AG04449 (cell line): Measurements from ENCODE around the gene MAPK8IP3.

Experiments
- CTCF ChIA-PET: fragments of 350-600 bp; formaldehyde crosslinking; extraction: SDS; loops from one replicate; lab custom pipeline; 2021; ENCODE audit warnings: antibody characterized with exemption; lab: Yijun Ruan, JAX
- POLR2A ChIA-PET: fragments of 400-600, 350-600 bp; formaldehyde crosslinking; extraction: SDS; loops from one replicate; lab custom pipeline; 2020; ENCODE audit warnings: antibody characterized with exemption, inconsistent platforms; lab: Yijun Ruan, JAX
- DNase-seq: peaks from one replicate; pipeline ENCODE4 v3.0.0-alpha.2; 2010; ENCODE audit warnings: low read depth, low spot score
- H3K4me3 ChIP-seq: 2 replicates; pipeline ENCODE4 v1.5.1; 2011; ENCODE audit warnings: low read depth, mild to moderate bottlenecking, control low read depth, low read length
- TF ChIP-seq, protein P1 (sequence below): IDR thresholded peaks from one replicate; pipeline ENCODE4 v1.5.1; 2011; ENCODE audit warnings: mild to moderate bottlenecking, moderate library complexity, low read length, control low read depth, inconsistent platforms; ENCODE audit not compliant: insufficient read depth; ENCODE audit errors: missing control alignments

MAPK8IP3 gene

DNA sequence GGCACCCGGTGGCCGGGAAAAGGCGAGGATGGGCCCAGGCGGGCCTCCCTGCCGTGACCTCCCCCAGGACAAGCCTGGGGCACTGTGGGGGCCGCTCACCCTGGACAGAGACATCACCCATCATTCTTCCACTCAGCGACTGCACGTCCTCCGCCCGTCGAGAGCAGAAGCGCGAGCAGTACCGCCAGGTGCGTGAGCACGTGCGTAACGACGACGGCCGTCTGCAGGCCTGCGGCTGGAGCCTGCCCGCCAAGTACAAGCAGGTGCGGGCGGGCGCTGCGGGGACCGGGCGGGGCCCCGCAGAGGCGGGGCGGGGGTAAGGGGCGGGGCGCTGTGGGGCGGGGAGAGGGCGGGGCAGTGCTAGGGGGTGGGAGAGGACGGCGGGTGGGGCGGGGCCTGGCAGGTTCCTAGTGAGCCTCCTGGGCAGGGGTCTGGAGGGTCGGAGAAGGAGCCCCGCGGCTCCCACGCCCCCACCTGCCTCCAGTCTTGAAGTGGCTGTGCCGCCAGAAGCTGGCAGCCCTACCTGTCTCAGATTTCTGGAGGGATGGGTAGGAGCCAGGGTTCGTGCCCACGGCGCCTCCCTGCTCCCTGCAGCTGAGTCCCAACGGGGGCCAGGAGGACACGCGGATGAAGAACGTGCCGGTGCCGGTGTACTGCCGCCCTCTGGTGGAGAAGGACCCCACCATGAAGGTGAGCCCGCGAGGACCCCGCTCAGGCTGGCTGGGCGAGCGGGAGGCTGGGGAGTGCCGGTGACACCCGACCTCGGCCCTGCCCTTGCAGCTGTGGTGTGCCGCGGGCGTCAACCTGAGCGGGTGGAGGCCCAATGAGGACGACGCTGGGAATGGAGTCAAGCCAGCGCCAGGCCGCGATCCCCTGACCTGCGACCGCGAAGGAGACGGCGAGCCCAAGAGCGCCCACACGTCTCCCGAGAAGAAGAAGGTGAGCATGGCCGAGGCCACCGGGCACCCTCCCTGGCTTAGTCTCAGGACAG is 57.8 kb downstream of the MAPK8IP3 start:
- ChIA-PET CTCF (interaction anchor here (0.9 to 2.2 kb wide), 6 partner anchors 9 to 143 kb away, joined by 3 to 14 read pairs (median 4); partner anchors contain the start of genes EME2, MAPK8IP3 and MRPS34), POLR2A (no interaction called here)
- H3K4me3 ChIP-seq: no peak overlapping the region
- TF ChIP-seq, protein P1, sequence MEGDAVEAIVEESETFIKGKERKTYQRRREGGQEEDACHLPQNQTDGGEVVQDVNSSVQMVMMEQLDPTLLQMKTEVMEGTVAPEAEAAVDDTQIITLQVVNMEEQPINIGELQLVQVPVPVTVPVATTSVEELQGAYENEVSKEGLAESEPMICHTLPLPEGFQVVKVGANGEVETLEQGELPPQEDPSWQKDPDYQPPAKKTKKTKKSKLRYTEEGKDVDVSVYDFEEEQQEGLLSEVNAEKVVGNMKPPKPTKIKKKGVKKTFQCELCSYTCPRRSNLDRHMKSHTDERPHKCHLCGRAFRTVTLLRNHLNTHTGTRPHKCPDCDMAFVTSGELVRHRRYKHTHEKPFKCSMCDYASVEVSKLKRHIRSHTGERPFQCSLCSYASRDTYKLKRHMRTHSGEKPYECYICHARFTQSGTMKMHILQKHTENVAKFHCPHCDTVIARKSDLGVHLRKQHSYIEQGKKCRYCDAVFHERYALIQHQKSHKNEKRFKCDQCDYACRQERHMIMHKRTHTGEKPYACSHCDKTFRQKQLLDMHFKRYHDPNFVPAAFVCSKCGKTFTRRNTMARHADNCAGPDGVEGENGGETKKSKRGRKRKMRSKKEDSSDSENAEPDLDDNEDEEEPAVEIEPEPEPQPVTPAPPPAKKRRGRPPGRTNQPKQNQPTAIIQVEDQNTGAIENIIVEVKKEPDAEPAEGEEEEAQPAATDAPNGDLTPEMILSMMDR: peak; percentile 61
- DNase-seq: no peak

DNA sequence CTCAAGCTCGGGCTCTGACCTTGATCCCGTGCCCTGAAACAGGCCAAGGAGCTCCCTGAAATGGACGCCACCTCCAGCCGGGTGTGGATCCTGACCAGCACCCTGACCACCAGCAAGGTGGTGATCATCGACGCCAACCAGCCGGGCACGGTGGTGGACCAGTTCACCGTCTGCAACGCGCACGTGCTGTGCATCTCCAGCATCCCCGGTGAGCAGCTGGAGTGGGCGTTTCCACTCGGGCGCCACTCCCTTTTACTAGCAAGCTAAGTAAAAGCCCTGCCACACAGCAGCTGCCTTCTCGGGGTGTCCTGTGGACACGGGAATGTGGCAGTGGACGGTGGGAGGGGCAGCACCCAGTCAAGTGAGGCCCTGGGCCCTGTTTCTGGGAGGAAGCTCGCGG is 59.0 kb downstream of the MAPK8IP3 start:
- TF ChIP-seq, protein P1: no peak
- H3K4me3 ChIP-seq: no peak overlapping the region
- POLR2A ChIA-PET: no interaction called here
- no peak for DNase-seq
- CTCF ChIA-PET: interaction anchor here (0.7 to 2.2 kb wide), 8 partner anchors 8 to 273 kb away, joined by 3 to 14 read pairs (median 3); partner anchors contain the start of genes EME2, JPT2, MAPK8IP3 and MRPS34

DNA sequence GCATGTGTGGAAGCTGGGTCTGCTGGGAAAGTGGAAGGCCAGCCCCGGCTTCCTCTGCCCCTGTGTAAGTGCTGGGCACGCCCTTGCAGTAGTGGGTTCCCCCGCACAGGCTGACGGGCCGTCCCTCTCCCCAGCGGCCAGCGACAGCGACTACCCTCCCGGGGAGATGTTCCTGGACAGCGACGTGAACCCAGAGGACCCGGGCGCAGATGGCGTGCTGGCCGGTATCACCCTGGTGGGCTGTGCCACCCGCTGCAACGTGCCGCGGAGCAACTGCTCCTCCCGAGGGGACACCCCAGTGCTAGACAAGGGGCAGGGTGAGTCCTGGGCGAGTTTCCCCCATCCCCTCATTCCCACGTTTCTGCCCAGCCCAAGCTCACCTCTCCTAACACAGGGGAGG is 59.8 kb downstream of the MAPK8IP3 start:
- CTCF ChIA-PET: interaction anchor here (0.7 to 2.2 kb wide), 4 partner anchors 58 to 87 kb away, joined by 3 to 14 read pairs (median 6); partner anchors contain the start of genes JPT2 and MAPK8IP3
- no peak for DNase-seq
- TF ChIP-seq, protein P1: no peak
- no peak overlapping the region for H3K4me3 ChIP-seq
- POLR2A ChIA-PET: no interaction called here

DNA sequence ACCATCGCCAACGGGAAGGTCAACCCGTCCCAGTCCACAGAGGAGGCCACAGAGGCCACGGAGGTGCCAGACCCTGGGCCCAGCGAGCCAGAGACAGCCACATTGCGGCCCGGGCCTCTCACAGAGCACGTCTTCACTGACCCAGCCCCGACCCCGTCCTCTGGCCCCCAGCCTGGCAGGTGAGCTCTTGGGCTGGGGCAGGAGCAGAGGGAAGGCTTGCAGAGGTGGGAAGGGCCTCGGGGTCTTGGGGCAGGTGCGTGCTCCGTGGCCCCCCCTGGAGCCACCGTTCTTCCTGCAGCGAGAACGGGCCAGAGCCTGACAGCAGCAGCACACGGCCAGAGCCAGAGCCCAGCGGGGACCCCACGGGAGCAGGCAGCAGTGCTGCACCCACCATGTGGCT is 60.2 kb downstream of the MAPK8IP3 start:
- no peak overlapping the region for H3K4me3 ChIP-seq
- CTCF ChIA-PET: no interaction called here
- POLR2A ChIA-PET: no interaction called here
- no peak for DNase-seq
- TF ChIP-seq, protein P1: no peak

DNA sequence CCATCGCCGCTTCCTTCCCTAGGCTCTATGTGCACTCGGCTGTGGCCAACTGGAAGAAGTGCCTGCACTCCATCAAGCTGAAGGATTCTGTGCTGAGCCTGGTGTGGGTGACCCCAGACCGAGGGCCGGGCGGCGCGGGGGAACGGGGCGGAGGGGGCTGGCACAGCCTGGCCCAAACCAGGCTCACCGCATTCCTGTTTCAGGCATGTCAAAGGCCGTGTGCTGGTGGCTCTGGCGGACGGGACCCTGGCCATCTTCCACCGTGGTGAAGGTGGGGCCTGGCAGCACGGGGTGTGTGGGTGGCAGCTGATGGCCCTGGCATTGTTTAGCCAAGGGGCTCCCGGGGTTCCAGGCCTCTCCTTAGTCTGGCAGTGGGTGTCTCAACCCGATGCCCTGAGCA is 60.7 kb downstream of the MAPK8IP3 start:
- ChIA-PET POLR2A (no interaction called here), CTCF (no interaction called here)
- TF ChIP-seq, protein P1: no peak
- no peak overlapping the region for H3K4me3 ChIP-seq
- DNase-seq: no peak
